NCI-H226 (cell line): ENCODE data around the gene ZBTB16.

Experiments
- DNase-seq: peaks from one replicate; pipeline ENCODE4 v3.0.0-alpha.2; 2015

The ZBTB16 gene

DNA sequence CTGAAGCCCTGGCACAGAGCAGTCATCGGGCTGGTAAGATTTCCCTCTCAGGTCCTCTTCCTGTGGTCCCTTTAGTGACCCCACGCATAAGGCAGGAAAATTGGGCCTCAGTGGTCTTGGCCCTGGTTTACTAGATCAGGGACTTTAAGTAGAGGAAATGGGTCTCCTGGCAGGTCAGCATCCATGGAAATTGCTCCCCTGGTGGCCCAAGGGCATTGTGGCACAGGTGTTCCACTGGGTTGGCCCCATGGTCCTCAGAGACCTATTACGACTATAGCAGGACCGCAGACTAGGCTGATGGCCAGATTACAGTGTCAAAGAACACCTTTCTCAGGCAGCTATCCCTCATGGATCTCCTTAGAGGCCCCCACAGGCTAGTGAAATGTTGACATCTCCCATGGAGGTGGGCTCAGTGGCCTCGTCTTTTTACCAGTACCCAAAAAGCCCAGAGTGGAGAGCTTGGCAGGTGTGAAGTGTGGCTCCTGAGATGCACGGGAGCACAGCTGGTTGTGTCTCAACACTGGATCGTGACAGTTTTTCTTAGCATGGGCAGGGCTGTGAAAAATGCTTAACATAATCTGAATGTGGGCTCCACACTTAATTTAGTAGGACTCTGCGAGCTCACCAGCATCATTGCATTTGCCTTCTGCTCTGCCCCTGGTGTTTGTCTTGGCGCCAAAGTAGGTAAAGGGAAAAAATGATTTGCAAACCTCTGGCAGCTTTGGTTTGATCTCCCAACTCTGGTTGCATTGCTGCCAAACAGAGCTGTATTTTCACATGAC lies 74.2 kb downstream of the ZBTB16 start:
- no peak for DNase-seq

DNA sequence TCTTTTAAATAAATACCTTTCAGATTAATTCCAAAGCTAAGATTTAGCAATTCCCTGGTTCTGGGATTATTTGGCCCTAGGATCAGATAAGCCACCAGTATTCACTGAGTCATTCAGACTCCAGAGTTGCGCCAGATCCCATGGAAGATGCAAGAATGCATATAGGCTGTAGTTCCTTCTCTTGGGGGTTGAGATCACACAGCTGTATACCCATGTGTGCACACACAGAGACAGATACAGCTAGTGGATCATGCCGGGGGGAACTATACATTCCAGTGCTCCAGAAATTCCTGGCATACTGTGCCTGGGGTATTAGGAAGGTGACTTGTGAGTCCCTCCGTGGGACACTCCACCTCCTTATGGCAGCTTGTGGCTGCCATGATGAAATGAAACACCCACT lies 75.4 kb downstream of the ZBTB16 start:
- DNase-seq, result peak; percentile 6

DNA sequence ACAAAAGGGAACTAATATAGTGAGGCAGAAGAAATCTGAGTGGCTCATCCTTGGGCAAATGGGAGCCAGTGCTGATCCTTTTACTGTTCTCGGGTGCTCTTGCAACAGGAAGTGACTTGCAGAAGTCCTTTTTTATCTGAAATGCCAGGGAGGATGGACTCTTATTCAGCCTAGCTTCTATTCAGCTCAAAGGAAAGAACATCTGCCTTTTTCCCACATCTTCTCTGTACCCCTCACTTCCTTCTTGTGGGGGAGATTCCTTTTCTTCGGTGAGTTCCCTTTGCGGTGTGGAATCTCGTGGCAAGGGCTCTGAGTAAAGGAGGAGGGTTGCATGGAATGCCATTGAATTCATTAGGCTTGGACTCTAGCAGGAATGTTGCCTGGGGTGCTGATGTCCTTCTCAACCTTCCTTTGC lies 76.2 kb downstream of the ZBTB16 start:
- no peak for DNase-seq

DNA sequence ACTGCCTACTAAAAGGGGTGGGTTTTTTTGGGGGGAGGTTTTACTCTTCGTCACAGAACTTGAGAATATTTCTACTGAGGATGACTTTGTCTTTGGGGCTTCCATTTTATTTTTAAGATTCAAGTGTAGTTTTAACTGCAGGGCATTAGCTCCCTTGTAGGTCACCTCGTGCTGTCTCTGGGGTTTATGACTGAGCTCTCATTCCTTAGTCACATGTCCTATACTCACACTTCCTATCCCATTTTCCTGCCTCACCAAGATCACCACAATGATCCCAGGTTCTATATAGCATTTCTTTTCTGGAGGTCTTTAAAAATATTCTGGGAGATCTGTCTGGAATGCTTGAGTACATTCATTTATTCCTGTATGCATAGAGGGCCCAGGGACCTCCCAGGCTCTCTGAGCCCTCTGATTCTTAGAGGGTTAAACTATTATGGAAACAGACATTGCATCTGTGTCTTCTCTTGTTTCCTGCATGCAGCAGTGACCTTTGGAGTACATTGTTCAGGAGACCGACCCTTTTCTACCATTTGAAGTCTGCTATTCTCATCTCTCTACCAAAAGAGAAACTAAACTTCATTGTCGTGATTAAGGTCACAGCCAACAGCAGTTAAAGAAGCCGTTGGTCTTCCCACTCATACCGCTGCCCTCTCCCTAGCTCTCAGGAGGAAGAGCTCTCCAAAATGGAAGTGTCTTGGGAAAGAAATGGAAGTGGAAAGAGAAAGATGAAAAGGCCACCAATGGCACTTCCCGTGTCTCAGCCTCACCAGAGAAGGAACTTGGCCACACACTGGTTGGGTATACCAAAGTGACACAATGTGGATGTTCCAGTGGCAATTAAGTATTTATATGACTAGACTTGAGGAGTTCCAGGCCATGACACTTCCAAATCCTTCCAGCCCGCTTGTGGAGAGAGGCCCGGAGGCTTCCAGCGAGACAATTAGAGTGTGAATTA lies 77.5 kb downstream of the ZBTB16 start:
- DNase-seq, result no peak

DNA sequence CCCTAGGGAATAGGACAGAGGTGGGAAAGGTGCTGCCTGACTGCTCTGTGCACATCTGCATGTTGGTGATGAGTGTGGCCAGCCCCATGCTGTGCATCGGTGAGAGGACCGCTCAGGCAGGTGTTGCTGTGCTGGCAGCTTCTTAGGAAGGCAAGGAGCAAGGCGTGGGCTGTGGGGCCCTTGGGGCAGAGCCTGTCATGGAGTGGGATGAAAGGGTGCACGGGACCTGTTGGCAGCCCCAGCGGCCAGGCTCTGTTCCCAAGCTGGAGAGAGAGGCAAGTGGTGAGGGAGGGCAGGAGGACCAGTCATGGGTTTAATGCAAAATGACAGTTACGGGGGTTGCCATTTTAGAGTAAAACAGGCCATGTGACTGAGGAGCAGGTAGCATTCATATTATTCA lies 78.3 kb downstream of the ZBTB16 start:
- no peak for DNase-seq

DNA sequence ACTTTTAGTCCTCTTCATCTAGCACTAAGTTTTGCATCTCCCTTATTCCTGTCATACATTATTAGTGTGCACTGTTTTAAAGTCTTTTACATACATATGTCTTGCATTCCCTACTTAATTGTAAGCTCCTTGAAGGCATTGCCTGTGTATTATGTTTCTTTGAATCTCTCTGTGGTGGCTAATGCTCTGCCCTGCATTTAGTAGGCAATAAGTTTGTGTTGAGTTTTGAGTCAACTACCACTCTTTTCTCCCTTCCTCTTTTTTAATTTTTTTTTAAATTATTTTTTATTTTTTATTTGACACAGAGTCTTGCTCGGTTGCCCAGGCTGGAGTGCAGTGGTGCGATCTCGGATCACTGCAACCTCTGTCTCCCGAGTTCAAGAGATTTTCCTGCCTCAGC lies 78.9 kb downstream of the ZBTB16 start:
- no peak for DNase-seq

DNA sequence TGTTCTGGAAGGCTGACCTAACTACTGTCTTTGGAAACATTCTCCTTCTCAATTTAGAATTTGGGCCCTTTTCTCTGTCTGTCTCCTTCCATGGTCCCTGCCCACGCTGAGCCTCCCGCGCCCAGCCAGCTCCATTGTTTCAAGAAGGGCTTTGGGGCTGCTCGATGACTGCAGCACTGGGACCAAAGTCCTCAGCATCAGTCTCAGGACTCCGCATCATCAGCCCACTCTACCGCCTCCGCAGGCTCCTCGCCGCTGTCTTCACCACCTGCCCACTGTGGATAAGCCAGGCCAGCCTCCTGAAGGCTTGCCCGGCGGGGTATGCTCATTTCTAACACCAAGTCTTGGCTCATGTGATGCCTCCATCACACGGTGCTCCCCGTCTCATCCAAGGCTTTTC lies 81.3 kb downstream of the ZBTB16 start:
- no peak for DNase-seq

DNA sequence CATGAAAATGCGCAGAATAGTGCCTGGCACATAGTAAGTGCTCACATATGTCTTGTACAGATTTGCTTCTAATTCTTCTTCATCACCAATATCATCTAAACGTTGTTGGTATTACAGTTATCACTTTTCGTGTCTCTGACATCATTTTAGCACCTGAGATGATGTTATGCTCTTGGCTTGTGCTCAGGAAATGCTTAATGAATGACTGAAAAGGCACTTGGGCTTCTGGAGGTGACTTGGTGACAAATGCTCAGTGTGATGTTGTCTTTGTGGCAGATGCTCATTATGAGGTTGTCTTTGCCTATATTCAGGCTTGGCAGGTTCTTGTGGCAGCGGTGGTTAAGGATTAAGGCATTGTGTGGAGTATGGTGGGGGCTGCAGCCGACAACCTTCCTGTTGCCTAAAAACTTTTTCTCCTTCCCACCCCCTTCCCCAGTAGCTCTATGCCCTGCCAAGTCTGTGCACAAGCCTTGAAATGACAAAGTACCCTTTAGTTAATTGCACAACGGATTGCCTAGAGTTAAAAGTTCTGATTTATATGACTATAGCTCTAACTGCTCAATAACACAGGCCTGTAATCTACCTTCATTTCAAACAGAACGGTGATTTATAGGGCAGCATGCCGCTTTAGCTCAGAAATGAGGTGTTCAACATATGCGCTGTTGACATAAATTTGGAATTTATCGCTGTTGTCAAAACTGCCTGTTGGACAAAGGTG lies 82.5 kb downstream of the ZBTB16 start:
- no peak for DNase-seq

DNA sequence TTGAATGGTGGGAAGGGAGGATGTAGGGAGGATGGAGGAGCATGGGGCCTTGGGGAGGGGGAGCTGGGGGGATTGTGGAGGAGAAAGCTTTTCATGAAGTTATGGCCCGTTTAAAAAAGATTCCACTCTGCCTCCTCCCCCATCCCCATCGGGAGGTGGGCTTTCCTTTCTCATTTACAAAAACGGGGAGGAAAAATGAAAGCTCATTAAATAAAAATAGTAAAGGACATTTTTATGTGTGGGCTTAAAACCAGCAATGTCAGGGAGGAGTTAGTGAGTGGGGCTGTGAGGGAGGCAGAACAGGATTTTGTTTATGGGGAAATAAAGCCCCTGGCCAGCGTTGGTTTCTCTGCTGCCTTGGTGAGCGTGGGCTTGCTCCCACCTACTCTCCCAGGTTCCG lies 83.2 kb downstream of the ZBTB16 start:
- DNase-seq, result no peak

DNA sequence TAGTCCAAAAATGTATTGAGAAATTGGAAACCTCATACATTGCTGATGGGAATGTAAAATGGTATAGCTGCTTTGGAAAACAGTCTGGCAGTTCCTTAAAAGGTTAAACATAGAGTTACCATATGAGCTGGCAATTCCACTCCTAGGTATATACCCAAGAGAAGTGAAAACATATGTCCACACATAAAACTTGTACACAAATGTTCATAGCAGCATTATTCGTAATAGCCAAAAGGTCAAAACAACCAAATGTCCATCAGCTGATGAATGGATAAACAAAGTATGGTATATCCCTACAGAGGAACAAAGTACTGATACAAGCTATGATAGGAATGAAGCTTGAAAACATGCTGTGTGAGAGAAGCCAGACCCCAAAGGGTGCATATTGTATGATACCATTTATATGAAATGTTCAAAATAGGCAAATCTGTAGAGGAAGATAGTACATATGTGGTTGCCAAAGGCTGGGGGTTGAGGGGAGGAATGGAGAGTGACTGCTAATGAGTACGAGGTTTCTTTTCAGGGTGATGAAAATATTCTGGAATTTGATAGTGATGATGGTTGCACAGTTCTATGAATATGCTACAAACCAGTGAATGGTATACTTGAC lies 85.8 kb downstream of the ZBTB16 start:
- no peak for DNase-seq

DNA sequence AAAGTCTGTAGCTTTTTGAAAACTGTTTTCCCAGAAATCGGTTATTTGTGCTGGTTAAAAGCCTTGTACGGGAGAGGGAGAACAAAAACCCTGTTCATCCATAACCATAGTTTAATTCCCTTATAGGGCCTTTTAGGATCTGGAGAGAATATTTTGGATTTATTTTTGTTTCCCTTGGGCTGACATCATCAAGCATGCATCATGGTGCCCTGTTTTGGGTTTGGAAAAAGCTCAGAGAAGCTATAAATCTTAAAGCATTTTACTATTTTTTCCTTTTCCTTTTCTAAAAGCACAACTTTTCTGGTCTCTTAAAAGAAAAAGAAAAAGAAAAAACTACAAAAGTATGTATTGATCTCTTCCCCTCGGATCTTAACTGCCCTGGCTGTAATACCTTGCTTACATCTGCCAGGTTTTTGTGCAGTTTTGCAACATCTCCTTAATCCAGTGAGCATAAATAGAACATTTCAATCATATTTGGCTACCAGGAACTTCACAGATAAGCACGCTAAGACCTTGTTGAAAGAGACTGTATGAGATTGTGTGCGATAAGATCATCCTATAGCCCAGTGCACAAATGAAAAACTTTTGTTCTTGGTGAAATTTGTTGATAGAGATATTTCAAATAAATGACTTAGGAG lies 88.0 kb downstream of the ZBTB16 start:
- DNase-seq, result no peak

DNA sequence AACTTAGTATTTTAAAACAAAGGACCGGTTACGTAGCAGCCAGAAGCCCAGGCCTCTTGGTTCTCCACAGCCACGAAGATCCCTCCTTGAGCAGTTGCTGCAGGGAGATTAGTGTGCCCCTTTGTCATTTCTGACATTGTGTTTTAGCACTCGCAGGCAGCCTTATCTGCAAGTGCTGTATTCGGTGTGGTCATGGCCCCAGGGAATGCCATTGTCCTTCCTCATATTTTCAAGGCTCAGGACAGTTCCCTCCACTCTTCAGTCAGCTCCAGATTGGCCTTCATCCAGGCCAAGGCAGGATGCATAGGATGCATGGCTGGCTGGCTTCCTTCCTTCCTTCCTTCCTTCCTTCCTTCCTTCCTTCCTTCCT lies 88.5 kb downstream of the ZBTB16 start:
- no peak for DNase-seq

DNA sequence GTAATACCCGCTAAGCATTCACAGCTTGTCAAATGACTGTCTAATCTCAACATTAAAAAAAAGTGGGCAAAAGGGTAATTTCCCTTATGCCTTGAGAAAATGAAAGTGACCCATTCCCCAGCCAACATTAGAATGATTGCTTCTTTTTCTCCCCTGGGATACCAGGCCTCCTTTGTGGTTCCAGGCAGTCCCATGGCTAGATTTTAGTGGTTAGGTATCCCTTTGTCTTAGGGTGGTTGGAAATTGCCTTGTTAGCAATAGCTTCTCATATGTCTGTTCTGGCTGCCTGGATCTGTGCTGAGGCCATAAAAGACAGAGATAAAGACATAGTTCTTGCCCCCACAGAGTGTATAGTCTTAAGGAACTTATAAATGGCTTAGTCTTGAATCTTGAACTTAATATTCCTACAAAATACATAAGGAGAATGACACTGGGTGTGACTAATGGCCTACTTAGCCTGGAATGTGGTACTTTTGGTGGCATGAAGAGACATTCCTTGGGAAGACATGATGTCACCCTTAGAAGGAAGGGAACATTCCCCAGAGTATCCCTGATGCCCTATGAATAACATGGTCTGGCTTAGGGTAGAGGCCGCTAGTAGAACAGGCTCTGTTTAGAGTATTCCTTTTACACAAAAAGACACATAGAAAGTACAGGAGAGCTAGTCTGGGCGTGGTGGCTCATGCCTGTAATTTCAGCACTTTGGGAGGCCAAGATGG lies 90.3 kb downstream of the ZBTB16 start:
- DNase-seq, result no peak

DNA sequence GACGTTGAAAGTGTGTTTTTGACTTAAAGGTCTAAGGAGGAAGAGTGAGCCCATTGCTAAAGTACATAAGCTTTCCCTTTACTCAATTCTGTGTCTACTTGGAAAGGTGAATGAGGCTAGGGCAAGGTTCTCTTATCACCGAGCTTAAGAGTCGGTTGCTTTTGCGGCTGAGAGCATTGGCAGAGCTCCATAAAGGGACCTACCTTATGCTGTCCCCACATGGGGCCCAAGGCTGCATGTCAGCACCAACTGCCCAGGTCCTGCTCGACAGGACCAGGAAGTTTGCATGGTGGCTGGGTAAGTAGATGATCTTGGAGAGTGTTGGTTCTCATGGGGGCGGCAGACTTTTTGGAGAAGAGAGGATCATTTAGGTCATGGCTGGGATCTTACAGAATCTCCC lies 91.2 kb downstream of the ZBTB16 start:
- DNase-seq, result no peak

DNA sequence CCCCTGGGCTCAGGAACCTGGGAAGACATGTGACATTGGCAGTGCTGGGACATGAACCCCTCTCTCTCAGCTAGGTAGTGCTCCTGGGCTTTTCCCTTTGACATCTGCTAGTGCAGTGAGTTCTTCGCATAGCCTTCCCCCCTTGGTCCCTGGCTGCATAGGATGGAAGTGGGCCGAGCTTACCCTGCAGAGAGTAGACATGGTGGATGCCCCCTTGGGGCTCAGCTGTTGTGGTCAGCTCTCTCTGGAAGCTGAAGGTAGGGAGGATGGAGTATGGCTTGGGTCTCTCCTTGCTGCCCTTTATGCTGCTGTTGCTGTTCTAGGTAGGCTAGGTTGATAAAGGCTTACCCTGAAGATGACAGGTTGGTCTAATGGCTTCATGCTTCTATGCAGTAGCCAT lies 92.1 kb downstream of the ZBTB16 start:
- no peak for DNase-seq

DNA sequence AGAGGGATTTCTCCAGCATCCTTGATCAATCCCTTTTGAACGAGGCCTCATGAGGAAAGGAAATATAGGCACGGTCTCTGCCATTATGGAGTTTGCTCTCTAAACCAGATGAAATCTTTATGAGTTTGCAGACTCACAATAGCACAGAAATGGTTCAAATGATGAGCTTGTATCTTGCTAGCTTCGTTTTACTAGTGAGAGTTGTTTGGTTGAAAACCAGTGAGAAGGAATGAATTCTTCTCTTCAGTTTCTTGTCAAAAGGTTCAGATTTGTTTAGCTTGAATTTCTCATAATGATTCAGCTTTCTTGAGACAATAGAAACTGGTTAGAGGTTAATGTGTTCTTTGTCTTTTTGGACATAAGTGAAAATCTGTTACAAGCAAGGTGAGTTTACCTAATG lies 92.7 kb downstream of the ZBTB16 start:
- DNase-seq, result no peak

DNA sequence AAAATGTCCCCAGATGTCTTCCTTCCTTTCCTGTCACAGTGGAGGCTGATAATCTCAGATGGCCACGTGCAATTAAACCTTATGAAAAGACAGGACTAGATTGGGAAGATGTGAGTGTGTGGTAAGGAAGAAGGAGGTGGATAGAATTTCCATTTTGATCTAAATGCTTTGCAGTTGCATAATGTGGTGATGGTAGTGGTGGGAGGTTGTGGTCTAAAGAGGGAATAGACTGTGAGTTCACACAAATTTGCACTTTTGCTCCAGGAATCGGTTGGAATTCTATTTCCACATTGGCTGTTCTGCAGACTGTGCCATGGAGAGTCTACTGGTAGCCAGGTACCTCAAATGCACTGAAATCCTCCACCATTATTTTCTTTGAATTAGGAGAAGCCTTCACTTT lies 93.3 kb downstream of the ZBTB16 start:
- no peak for DNase-seq

DNA sequence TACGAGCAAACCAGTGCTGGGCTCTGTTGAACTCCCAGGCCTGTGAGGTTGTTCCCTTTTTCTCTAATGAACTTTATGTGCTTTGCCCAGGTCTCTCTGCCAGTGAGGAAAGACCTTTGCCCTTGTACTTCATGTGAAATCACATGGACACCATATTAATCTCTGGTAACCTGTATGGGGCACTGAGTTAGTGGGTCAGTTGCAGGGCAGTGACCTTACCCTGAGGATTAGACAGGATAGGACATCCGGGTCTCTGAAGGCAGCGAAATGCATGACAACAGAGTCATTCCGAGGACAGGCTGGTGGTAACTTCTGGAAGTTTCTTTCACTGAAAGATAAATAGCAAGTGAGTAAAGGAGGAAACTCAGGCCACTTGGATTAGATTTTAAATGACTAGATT lies 93.7 kb downstream of the ZBTB16 start:
- DNase-seq, result no peak

DNA sequence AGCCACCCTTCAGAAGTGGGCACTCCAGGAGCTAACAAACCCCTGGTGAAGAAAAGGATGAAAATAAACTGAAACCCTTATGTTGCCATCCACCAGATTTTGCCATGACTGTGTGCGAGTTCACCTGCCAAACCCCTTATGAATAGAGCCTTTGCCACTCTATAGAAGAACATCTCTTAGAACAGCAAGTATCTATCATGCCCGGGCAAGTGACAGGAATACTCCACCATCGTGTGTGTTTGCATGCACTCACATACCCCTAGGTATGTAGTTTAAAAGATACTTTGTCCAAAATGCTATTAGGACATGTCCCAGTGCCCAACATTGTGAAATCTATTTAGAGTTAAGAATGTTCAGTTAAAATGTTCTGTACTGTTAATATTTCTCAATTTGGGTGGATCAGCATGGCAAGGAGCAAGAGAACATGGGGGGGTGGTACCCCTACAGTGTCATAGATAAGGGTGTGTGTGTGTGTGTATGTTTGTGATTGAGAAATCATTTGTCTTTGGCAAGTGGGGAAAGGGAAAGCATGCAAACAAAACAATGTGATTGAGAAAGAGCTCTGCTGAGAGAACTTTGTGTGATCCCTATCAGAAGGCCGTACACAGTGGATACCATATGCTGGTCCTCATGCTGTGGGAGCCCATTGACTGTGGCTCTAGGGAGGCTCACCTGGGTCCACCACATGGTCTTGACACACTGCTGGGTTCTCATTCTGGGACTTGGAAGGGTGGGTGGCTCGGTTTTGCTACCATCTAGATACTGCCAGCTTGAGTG lies 94.9 kb downstream of the ZBTB16 start:
- DNase-seq, result no peak

DNA sequence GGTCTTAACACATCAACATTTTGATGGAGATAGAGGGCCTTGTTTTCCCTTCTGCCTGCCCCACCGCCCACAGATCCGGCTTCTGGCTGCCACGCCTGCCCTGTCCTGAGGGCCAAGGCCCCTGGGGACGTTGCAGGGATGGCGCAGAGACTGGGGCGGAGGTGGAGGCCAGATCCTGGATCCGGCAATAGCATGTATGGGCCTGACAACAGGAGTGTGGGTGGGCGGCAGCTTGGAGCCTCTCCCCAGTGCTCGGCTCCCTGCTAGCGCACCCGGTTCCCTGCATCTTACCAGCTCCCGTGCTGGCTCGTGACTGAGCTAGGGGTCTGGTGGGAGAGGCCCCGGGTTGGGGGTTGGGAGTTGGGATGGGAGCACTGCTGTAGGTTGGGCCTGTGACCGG lies 95.6 kb downstream of the ZBTB16 start:
- DNase-seq, result no peak

DNA sequence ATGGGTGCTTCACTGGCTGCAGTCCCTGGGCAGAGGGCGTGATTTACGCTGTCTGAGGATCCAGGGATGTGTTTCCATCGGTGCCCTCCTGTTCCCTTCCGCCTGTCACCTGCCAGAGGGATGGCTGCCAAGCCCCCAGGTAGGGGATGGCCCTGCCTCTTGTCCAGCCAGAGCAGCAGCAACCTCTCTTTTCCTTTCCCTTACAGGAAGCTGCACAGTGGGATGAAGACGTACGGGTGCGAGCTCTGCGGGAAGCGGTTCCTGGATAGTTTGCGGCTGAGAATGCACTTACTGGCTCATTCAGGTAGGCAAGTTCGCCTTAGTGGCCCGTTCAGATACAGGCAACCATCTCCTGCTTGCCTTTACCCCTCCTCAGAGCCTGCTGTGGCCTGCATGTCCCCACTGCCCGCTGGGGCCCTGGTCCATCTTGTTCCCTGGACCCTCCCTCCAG lies 96.6 kb downstream of the ZBTB16 start:
- no peak for DNase-seq
